Liver (tissue), 9 donors: Measurements from ENCODE around the gene RAB12. TPM values are rescaled to one million over a fixed set of nuclear protein-coding genes. Genes with fewer than 3 reads are reported as not detected.
A peak's percentile ranks its signal among the peaks of the same experiment; 100 is the strongest.

Source experiments
- DNase-seq: peaks from one replicate; pipeline ENCODE4 v3.0.0-alpha.2; 2017; ENCODE audit warnings: low spot score
- H3K27ac ChIP-seq, 2 donors: one replicate each; pipeline ENCODE4 v1.7.0; 2013; ENCODE audit warnings: inconsistent platforms in 2 of 2, low read length in 2 of 2, control low read depth in 1 of 2, low read depth in 1 of 2, mild to moderate bottlenecking in 1 of 2
- H3K27me3 ChIP-seq, 4 donors: one replicate each; pipeline versions ENCODE4 v1.6.1 to v1.7.0; 2013; ENCODE audit warnings: low read length in 3 of 4, inconsistent platforms in 1 of 4, mild to moderate bottlenecking in 1 of 4, moderate library complexity in 1 of 4; ENCODE audit not compliant: control insufficient read depth in 4 of 4, insufficient read depth in 4 of 4
- H3K36me3 ChIP-seq, 4 donors: one replicate each; pipeline versions ENCODE4 v1.6.1 to v1.7.0; 2013; ENCODE audit warnings: low read length in 3 of 4, mild to moderate bottlenecking in 3 of 4, low read depth in 1 of 4, moderate library complexity in 1 of 4; ENCODE audit not compliant: control insufficient read depth in 4 of 4, insufficient read depth in 3 of 4
- H3K4me1 ChIP-seq, 4 donors: one replicate each; pipeline versions ENCODE4 v1.6.1 to v1.7.0; 2013; ENCODE audit warnings: low read length in 3 of 4, mild to moderate bottlenecking in 3 of 4, moderate library complexity in 1 of 4; ENCODE audit not compliant: control insufficient read depth in 4 of 4, insufficient read depth in 4 of 4
- H3K4me3 ChIP-seq, 3 donors: one replicate each; pipeline versions ENCODE4 v1.6.1 to v1.7.0; 2013; ENCODE audit warnings: low read length in 3 of 3, control low read depth in 1 of 3, low read depth in 1 of 3, mild to moderate bottlenecking in 1 of 3
- H3K9ac ChIP-seq, 2 donors: one replicate each; pipeline ENCODE4 v1.7.0; 2013; ENCODE audit warnings: low read length in 2 of 2, mild to moderate bottlenecking in 2 of 2, moderate library complexity in 2 of 2, control low read depth in 1 of 2, low read depth in 1 of 2
- H3K9me3 ChIP-seq, 4 donors: one replicate each; pipeline versions ENCODE4 v1.6.1 to v1.7.0; 2013; ENCODE audit warnings: low read length in 3 of 4; ENCODE audit not compliant: control insufficient read depth in 4 of 4
- EGR1 ChIP-seq, 2 donors: IDR thresholded peaks; 2 replicates each; pipeline ENCODE4 v1.6.1; 2016 to 2018; ENCODE audit warnings: antibody characterized with exemption in 2 of 2, low read depth in 2 of 2
- FOXA1 ChIP-seq: IDR thresholded peaks from 2 replicates; pipeline ENCODE4 v1.6.1; 2016; ENCODE audit warnings: antibody characterized with exemption
- FOXA2 ChIP-seq: IDR thresholded peaks from 2 replicates; pipeline ENCODE4 v1.6.1; 2016; ENCODE audit warnings: antibody characterized with exemption
- GABPA ChIP-seq, 2 donors: IDR thresholded peaks in 1 of 2; conservative IDR thresholded peaks in 1 of 2; 2 replicates each; pipeline ENCODE4 v1.6.1; 2016; ENCODE audit warnings: antibody characterized with exemption in 2 of 2, mild to moderate bottlenecking in 1 of 2, moderate library complexity in 1 of 2
- HNF4A ChIP-seq, 2 donors: conservative IDR thresholded peaks; 2 replicates each; pipeline ENCODE4 v1.6.1; 2016; ENCODE audit warnings: antibody characterized with exemption in 2 of 2, mild to moderate bottlenecking in 2 of 2
- HNF4G ChIP-seq: IDR thresholded peaks from 2 replicates; pipeline ENCODE4 v1.6.1; 2016; ENCODE audit warnings: antibody characterized with exemption
- JUND ChIP-seq, 2 donors: IDR thresholded peaks; 2 replicates each; pipeline ENCODE4 v1.6.1; 2016; ENCODE audit warnings: antibody characterized with exemption in 2 of 2
- NR2F2 ChIP-seq: IDR thresholded peaks from 2 replicates; pipeline ENCODE4 v1.6.1; 2016; ENCODE audit warnings: antibody characterized with exemption
- RAD21 ChIP-seq, 2 donors: IDR thresholded peaks; 2 replicates each; pipeline ENCODE4 v1.6.1; 2016; ENCODE audit warnings: antibody characterized with exemption in 2 of 2, mild to moderate bottlenecking in 2 of 2
- RXRA ChIP-seq, 2 donors: IDR thresholded peaks; 2 replicates each; pipeline ENCODE4 v1.6.1; 2017 to 2018; ENCODE audit warnings: antibody characterized with exemption in 2 of 2, mild to moderate bottlenecking in 1 of 2
- SP1 ChIP-seq: IDR thresholded peaks from 2 replicates; pipeline ENCODE4 v1.6.1; 2018; ENCODE audit warnings: antibody characterized with exemption, mild to moderate bottlenecking
- TAF1 ChIP-seq: conservative IDR thresholded peaks from 2 replicates; pipeline ENCODE4 v1.6.1; 2016; ENCODE audit warnings: antibody characterized with exemption, mild to moderate bottlenecking
- YY1 ChIP-seq: IDR thresholded peaks from 2 replicates; pipeline ENCODE4 v1.6.1; 2016; ENCODE audit warnings: antibody characterized with exemption, mild to moderate bottlenecking
- WGBS: extraction: QIAGEN DNeasy Blood & Tissue Kit; methylation state at CpG from one replicate; pipeline ENCODE4 v1.1.7; 2013; 5-methylcytosine and 5-hydroxymethylcytosine counted together
- polyA plus RNA-seq, 2 donors: library from polyadenylated mRNA; stranded (reverse) in 1 of 2; unstranded in 1 of 2; fragments of 200-250 nt in 1 of 2; fragments of >200 nt in 1 of 2; fragmentation: Nextera tagmentation in 1 of 2; extraction: Ambion mirVana in 1 of 2; gene quantifications; one replicate each; pipeline versions ENCODE4 v1.2.1 to v1.2.3, GENCODE V29; 2013 to 2015
- total RNA-seq, 2 donors: library from RNA; depleted of rRNA; stranded (reverse); fragments of >200 nt; gene quantifications; one replicate each; pipeline ENCODE4 v1.2.3, GENCODE V29; 2014
- TF ChIP-seq, protein P1 (sequence below): IDR thresholded peaks from 2 replicates; pipeline ENCODE4 v1.6.1; 2016; ENCODE audit warnings: antibody characterized with exemption
- TF ChIP-seq, protein P2 (sequence below): IDR thresholded peaks from 2 replicates; pipeline ENCODE4 v1.6.1; 2016; ENCODE audit warnings: antibody characterized with exemption
- TF ChIP-seq, protein P3 (sequence below): fragments of 150-350 bp; IDR thresholded peaks from 2 replicates; pipeline ENCODE4 v1.5.1; 2017; ENCODE audit warnings: improper control_type of control experiment, low read depth, low read length; ENCODE audit not compliant: missing input control
- TF ChIP-seq, protein P4 (sequence below): IDR thresholded peaks from 2 replicates; pipeline ENCODE4 v1.6.1; 2016; ENCODE audit warnings: antibody characterized with exemption, mild to moderate bottlenecking
- TF ChIP-seq, protein P5 (sequence below): IDR thresholded peaks from 2 replicates; pipeline ENCODE4 v1.6.1; 2016; ENCODE audit warnings: antibody characterized with exemption
- donor health status: healthy.
- donor health status: healthy.
- donor health status: healthy.
- donor health status: healthy.
- donor health status: healthy.

RAB12 gene, protein sequence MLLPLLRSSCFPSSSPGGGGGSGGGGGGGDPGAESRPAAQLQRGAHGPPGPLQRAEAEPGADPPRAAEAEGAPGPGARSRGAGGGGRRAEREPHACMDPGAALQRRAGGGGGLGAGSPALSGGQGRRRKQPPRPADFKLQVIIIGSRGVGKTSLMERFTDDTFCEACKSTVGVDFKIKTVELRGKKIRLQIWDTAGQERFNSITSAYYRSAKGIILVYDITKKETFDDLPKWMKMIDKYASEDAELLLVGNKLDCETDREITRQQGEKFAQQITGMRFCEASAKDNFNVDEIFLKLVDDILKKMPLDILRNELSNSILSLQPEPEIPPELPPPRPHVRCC
- total RNA-seq = 10 to 100 TPM; 16.5 to 25.9 TPM
- 10 to 100 TPM in 1 of 2 donors, 1 to 10 TPM in 1; 5.0 to 13.3 TPM for polyA plus RNA-seq

DNA sequence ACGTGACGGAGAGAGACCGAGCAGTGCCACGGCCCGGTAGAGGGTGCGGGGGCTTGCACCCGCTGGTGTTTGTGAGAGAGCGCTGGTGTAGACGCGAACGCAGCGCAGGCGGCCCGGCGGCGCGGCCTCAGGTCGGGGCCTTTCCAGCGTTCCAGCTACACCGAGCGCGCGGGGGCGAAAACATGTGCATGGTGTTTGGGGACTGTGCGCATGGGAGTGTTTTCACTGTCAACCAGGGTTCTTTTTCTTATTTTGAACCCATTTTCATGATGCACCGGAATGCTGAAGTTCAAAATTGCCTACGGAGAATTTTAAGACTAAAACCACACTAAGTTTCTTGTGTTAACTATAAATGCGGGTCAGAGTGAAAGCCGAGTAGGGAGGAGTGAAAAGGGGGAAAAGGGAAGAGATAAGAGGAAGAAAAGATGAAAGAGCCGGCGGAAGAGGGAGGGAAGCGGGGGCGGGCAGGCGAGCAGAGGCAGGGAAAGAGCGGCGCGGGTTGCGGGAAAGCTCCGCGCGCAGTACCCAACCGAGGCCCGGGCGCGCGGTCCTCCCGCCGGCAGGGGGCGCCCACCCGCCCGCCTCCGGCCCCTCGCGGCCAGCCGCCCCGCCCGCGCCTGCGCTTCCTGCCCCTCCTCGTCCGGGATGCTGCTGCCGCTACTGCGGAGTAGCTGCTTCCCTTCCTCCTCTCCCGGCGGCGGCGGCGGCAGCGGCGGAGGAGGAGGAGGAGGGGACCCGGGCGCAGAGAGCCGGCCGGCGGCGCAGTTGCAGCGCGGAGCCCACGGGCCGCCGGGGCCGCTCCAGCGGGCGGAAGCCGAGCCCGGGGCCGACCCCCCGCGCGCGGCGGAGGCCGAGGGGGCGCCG, at the start of gene RAB12:
Gene RAB12, plus strand, starts transcription at position 643 of the 864 bp plus-strand sequence. Its CDS starts 3 bp downstream, at position 646.
- peak within 1 kb of the TSS; percentile 81 to 95 for H3K9ac ChIP-seq
- H3K27me3 ChIP-seq = no peaks in the 10 kb centered on the region
- H3K4me3 ChIP-seq = peak within 1 kb of the TSS; percentile 56 to 99 (median 95)
- 2% methylated on average over 90 of the region's 95 CpGs for WGBS
- no peaks in the 10 kb centered on the region for H3K36me3 ChIP-seq
- peaks cover 2 to 31% (median 20%) of the 10 kb centered on the region in 4 donors for H3K4me1 ChIP-seq
- no peaks in the 10 kb centered on the region for H3K9me3 ChIP-seq
- peak; percentile 86 for DNase-seq
- peak within 1 kb of the TSS; percentile 86 to 88 for H3K27ac ChIP-seq
- TF ChIP-seq RAD21 (IDR thresholded peaks at IDR 0.05) (no peak), GABPA (IDR thresholded peaks at IDR 0.05 in 1 of 2, conservative IDR thresholded peaks at IDR 0.05 in 1 of 2) (peak in 1 of 2 donors; percentile 67), TAF1 (no peak), YY1 (peak; percentile 10), RXRA (IDR thresholded peaks at IDR 0.05) (no peak), FOXA2 (no peak), EGR1 (IDR thresholded peaks at IDR 0.05; ENCODE audit: low read depth in 2 of 2) (peak; percentile 75 to 82), FOXA1 (no peak), NR2F2 (peak; percentile 1), HNF4A (conservative IDR thresholded peaks at IDR 0.05) (peak in 1 of 2 donors; percentile 2), HNF4G (no peak), JUND (IDR thresholded peaks at IDR 0.05) (no peak), SP1 (no peak)
- TF ChIP-seq, protein P1, sequence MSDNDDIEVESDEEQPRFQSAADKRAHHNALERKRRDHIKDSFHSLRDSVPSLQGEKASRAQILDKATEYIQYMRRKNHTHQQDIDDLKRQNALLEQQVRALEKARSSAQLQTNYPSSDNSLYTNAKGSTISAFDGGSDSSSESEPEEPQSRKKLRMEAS = no peak
- TF ChIP-seq, protein P2, sequence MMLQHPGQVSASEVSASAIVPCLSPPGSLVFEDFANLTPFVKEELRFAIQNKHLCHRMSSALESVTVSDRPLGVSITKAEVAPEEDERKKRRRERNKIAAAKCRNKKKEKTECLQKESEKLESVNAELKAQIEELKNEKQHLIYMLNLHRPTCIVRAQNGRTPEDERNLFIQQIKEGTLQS = no peak
- TF ChIP-seq, protein P3, sequence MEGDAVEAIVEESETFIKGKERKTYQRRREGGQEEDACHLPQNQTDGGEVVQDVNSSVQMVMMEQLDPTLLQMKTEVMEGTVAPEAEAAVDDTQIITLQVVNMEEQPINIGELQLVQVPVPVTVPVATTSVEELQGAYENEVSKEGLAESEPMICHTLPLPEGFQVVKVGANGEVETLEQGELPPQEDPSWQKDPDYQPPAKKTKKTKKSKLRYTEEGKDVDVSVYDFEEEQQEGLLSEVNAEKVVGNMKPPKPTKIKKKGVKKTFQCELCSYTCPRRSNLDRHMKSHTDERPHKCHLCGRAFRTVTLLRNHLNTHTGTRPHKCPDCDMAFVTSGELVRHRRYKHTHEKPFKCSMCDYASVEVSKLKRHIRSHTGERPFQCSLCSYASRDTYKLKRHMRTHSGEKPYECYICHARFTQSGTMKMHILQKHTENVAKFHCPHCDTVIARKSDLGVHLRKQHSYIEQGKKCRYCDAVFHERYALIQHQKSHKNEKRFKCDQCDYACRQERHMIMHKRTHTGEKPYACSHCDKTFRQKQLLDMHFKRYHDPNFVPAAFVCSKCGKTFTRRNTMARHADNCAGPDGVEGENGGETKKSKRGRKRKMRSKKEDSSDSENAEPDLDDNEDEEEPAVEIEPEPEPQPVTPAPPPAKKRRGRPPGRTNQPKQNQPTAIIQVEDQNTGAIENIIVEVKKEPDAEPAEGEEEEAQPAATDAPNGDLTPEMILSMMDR = peak; percentile 89
- TF ChIP-seq, protein P4, sequence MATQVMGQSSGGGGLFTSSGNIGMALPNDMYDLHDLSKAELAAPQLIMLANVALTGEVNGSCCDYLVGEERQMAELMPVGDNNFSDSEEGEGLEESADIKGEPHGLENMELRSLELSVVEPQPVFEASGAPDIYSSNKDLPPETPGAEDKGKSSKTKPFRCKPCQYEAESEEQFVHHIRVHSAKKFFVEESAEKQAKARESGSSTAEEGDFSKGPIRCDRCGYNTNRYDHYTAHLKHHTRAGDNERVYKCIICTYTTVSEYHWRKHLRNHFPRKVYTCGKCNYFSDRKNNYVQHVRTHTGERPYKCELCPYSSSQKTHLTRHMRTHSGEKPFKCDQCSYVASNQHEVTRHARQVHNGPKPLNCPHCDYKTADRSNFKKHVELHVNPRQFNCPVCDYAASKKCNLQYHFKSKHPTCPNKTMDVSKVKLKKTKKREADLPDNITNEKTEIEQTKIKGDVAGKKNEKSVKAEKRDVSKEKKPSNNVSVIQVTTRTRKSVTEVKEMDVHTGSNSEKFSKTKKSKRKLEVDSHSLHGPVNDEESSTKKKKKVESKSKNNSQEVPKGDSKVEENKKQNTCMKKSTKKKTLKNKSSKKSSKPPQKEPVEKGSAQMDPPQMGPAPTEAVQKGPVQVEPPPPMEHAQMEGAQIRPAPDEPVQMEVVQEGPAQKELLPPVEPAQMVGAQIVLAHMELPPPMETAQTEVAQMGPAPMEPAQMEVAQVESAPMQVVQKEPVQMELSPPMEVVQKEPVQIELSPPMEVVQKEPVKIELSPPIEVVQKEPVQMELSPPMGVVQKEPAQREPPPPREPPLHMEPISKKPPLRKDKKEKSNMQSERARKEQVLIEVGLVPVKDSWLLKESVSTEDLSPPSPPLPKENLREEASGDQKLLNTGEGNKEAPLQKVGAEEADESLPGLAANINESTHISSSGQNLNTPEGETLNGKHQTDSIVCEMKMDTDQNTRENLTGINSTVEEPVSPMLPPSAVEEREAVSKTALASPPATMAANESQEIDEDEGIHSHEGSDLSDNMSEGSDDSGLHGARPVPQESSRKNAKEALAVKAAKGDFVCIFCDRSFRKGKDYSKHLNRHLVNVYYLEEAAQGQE = no peak
- TF ChIP-seq, protein P5, sequence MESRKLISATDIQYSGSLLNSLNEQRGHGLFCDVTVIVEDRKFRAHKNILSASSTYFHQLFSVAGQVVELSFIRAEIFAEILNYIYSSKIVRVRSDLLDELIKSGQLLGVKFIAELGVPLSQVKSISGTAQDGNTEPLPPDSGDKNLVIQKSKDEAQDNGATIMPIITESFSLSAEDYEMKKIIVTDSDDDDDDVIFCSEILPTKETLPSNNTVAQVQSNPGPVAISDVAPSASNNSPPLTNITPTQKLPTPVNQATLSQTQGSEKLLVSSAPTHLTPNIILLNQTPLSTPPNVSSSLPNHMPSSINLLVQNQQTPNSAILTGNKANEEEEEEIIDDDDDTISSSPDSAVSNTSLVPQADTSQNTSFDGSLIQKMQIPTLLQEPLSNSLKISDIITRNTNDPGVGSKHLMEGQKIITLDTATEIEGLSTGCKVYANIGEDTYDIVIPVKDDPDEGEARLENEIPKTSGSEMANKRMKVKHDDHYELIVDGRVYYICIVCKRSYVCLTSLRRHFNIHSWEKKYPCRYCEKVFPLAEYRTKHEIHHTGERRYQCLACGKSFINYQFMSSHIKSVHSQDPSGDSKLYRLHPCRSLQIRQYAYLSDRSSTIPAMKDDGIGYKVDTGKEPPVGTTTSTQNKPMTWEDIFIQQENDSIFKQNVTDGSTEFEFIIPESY = no peak
